22Rv1 (cell line): ENCODE data around the gene GRAMD4.

Source experiments
- H3K27ac ChIP-seq: fragments of 450-650 bp; 2 replicates; pipeline ENCODE4 v1.5.1; 2017
- ZFX ChIP-seq: fragments of 450-650 bp; IDR thresholded peaks from 2 replicates; pipeline ENCODE4 v1.6.1; 2017; ENCODE audit warnings: antibody characterized with exemption, borderline replicate concordance
- TF ChIP-seq, protein P1 (sequence below): fragments of 450-650 bp; IDR thresholded peaks from 2 replicates; pipeline ENCODE4 v1.5.1; 2017; ENCODE audit warnings: mild to moderate bottlenecking

GRAMD4 gene

DNA sequence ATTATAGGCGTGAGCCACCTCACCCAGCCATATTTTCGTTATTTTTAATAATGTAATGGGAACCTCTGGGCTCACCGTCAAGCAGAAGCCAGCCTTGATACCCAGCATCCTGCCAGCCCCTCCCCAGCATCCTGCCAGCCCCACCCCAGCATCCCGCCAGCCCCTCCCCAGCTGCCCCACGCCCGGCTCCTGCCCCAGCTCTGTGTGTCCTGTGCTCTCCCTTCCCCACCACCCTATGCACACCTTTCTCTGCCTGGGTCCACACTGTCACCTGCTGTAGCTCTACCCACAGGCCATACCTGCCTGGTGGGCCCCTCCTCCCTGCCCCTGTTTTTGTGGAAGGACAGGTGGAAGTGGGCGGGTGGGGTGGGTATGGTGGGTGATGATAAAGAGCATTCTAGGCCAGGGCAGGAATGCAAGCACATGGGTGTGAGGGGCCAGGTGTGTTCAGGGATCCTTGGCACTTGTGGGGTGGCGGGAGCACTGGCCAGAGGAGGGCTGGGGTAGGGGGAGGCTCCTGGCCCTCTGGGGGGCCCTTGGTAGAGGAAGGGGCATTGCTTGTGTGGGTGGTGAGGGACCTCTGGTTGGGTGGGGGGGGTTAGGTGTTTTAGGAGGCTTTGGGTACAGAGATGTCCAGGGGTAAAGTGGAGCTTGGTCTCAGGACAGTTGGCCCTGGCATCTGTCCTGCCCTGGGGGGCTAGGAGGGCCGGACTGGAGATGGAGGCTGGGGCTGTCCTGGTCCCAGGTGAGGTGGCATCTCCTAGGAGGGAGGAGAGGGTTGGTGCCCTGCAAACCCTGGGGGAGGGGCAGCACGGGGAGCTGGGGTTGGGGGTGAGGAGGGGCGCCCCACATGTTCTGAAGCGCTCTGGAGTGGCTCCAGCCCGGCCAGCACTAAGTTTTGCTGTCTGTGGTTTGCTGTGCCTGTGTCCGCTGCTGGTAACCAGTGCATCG lies 25.9 kb upstream of the GRAMD4 start:
- no peak overlapping the region for H3K27ac ChIP-seq
- TF ChIP-seq ZFX = no peak
- TF ChIP-seq, protein P1, sequence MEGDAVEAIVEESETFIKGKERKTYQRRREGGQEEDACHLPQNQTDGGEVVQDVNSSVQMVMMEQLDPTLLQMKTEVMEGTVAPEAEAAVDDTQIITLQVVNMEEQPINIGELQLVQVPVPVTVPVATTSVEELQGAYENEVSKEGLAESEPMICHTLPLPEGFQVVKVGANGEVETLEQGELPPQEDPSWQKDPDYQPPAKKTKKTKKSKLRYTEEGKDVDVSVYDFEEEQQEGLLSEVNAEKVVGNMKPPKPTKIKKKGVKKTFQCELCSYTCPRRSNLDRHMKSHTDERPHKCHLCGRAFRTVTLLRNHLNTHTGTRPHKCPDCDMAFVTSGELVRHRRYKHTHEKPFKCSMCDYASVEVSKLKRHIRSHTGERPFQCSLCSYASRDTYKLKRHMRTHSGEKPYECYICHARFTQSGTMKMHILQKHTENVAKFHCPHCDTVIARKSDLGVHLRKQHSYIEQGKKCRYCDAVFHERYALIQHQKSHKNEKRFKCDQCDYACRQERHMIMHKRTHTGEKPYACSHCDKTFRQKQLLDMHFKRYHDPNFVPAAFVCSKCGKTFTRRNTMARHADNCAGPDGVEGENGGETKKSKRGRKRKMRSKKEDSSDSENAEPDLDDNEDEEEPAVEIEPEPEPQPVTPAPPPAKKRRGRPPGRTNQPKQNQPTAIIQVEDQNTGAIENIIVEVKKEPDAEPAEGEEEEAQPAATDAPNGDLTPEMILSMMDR = no peak

DNA sequence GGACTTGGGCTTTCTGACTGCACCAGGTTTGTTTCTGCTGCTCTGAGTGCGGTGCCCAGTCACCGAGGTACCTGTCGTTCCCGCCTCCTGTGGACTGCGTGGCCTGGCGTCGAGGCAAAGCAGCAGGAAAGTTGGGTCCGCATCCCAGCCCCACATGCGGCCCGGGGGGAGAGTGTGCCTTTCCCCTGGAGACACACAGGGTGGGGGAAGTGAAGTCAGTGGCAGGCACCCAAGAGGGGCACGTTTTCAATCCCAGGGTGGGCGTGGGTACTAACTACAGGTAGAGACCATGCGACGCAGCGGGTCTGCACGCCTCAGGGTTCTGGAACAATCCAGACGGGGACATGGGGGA lies 25.3 kb upstream of the GRAMD4 start:
- H3K27ac ChIP-seq = no peak overlapping the region
- TF ChIP-seq, protein P1 = no peak
- TF ChIP-seq ZFX = no peak

DNA sequence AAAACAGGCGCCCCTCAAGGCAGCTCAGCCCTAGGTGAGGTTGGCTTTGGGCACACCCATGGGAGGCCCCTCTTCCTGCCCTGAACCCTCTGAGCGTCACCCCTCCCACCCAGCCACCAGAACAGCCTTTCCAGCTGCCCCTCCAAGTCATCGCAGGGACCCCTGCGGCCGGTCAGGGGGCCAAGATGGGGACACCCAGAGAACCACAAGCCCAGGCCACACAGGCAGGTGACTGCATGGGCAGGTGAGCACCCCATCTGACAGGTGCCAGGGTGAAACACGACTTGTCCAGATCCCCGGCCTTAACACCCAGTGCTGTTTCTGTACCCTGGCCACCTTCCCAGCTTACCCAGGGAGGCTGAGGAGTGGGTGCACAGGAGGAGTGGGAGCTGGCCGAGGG lies 24.6 kb upstream of the GRAMD4 start:
- H3K27ac ChIP-seq = no peak overlapping the region
- no peak for TF ChIP-seq ZFX
- TF ChIP-seq, protein P1 = no peak

DNA sequence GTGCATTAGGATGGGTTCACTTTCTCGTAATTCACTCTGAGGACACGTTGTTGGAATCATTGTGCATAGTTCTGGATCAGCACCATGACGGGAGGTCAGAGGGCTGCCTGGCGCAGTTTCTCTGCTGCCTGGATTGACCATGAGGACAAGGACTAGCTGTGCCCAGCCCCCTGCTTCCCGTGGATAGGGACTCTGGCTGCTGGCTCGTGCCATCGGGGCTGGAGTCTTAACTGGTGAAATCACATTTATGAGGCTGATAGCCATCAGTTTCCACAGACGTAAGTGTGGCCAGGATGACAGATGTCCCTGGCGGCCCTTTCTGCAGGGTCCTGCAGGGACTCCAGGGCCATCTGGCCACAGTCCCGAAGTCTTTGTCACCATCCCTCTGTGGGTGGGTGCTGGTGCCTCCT lies 24.1 kb upstream of the GRAMD4 start:
- no peak for TF ChIP-seq ZFX
- TF ChIP-seq, protein P1 = no peak
- no peak overlapping the region for H3K27ac ChIP-seq

DNA sequence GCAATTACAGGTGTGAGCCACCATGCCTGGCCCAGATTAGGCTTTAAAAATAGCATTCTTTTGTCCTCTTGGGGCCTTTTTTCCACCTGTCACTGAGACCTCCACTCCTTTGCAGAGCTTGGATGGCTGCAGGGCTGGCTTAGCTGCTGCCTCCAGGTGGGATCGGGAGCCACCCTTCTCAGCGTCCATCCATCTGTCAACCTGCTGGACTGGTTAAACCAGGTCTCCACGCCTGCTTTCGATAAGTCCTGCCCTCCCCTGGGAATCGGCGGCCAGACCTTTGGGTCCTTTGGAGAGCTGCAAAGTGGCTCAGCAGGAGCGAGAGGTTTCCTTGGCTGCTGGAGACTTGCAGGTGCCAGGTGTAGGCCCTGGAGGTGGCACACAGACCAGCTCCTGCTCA lies 23.4 kb upstream of the GRAMD4 start:
- peak overlapping the region; percentile 60 for H3K27ac ChIP-seq
- no peak for TF ChIP-seq ZFX
- TF ChIP-seq, protein P1 = peak; percentile 72

DNA sequence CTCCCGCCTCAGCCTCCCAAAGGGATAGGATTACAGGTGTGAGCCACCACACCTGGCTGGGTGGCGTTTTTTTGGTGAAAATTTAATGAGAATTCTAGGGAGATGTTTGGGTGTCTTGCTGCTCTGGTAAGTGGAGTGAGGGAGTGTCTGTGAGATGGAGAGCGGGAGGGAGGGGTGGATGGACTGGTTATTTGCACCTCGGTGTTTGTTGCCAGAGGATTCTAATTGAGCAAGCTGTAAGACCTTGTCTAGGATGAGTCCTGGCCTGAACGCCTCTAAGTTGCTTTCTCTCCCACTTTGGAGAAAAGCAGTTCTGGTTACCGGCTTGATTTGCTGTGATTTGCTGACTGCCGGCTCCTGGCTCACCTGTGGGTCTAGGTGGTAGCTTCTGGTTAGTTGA lies 22.0 kb upstream of the GRAMD4 start:
- H3K27ac ChIP-seq = no peak overlapping the region

More for the DNA sequence above, 22.0 kb upstream of the GRAMD4 start:
- TF ChIP-seq, protein P1 = no peak
- TF ChIP-seq ZFX = no peak
